Choroid plexus epithelial cell (primary cell): ENCODE measurements around the gene DDX59.
A peak's percentile ranks its signal among the peaks of the same experiment; 100 is the strongest.

Experiments used
- DNase-seq: peaks from one replicate; pipeline ENCODE4 v3.0.0-alpha.2; 2010; ENCODE audit warnings: low read depth
- H3K4me3 ChIP-seq: 2 replicates; pipeline ENCODE4 v1.5.1; 2011; ENCODE audit warnings: low read depth, mild to moderate bottlenecking, control low read depth, low read length, moderate library complexity
- CTCF ChIP-seq: conservative IDR thresholded peaks from 2 replicates; pipeline ENCODE4 v1.5.1; 2011; ENCODE audit warnings: low read depth, mild to moderate bottlenecking, control low read depth, inconsistent platforms, low read length, moderate library complexity

The DDX59 gene

DNA sequence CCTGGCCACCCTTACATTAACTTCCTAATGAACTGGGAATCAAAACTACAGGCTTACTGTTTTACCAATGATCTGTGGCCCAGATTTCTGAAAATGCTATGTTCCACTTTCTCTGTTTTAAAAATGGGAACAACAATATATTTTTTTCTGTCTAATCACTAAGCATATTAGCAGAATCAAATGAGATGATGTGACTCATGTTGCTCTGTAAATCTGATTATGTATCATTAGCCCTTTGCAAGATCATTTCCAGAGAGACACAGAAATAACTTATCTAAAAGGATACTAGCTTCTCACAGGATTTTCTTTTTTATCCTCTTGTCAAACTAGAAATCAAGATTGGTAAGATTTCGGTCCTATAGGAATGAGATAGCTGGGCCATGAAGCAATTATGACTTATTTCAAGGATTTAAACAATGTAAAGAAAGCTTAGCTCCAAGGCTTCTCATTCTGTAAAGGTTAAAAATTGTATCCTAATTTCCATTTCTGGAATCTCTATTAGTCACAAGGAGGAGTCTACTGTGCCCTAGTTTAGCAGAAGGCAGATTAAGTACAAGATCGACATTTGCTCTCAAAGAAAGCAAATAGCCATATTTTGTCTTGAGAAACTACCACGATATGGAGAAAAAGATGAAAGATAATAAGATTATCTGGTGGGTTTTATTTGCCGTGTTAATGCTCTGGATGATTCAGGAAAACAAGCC is 36.6 kb upstream of the DDX59 start:
- no peak for DNase-seq
- no peak overlapping the region for H3K4me3 ChIP-seq
- no peak for TF ChIP-seq CTCF

DNA sequence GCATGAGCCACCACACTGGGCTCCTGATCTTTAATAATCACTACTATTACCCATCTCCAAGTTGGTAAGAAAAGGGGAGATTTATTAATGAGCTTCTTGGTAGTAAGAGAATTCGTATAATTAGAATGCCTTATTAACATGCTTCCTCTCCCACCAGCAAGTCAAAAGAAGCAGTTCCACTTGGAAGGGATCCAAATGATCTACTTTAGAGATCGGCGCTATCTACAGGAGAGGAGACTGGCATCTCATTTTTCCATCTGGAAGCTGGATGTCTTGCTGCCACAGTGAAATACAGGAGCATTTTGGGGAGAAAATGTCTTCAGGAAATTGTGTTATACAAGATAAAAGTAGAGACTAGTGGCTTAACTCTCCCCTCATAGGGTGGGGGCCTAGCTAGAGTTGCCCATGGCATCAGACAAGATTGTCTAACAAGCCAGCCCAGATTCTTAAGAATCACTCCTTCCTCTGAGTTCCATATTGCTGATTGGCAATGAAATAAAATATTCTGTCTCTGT is 35.3 kb upstream of the DDX59 start:
- TF ChIP-seq CTCF = no peak

DNA sequence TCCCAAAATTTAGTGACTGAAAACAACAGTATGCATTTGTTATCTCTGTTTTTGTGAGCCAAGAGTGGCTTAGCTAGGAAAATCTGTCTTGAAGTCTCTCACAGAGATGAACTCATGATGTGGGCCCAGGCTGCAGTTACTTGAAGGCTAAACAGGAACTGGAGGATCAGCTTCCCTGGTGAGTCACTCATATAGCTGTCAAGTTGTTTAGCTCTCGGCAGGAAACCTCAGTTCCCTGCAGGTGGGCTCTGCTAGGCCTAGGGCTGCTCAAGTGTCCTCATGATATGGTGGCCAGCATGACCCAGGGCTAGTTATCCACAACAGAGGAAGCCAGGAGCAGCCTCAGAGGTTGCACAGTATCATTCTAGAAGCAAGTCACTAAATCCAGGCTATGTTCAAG is 30.2 kb upstream of the DDX59 start:
- TF ChIP-seq CTCF = no peak
- peak; percentile 50 for DNase-seq
- H3K4me3 ChIP-seq = no peak overlapping the region

More for the DNA sequence above, 35.3 kb upstream of the DDX59 start:
- no peak overlapping the region for H3K4me3 ChIP-seq
- no peak for DNase-seq

DNA sequence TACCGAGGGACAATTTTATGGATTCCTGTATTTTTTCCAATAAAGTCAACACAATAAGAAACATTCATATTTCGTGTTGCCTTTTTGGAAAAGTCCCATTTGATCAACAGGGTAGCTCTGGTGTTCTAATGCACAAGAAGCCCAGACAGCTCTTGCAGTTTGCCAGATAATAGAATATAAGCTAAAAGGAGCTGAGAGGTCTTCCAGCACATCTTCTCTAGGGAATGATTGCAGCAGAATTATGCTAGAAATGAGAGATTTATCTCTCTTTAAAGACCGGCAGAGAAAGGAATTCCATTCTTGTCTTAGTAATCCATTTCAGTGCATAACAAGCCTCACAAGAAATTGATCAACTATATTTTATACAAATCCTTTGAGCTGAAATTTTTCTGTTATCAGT is 25.0 kb upstream of the DDX59 start:
- no peak overlapping the region for H3K4me3 ChIP-seq

DNA sequence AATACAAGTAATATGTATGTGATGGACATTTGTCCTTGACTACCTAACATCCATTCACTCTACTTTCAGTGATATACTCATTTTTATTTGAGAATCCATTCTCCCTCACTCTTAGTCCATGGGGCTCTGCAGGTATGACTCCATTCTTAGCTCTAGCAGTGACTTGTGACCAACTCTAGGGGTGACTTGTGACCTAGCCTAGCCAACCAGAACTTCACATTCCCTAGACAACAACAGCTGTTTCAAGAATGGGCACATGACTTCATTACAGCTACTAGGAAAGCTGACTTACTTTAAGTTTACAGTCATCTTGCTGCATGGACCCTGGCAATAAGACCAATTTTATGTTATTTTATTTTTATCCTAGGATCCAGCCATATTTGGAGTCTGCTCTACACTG is 23.6 kb upstream of the DDX59 start:
- H3K4me3 ChIP-seq = no peak overlapping the region
- TF ChIP-seq CTCF = no peak
- DNase-seq = no peak

More for the DNA sequence above, 25.0 kb upstream of the DDX59 start:
- TF ChIP-seq CTCF = no peak
- no peak for DNase-seq

GRCh38 chr1:200692316-200692715 is 22.6 kb upstream of the DDX59 start:
- no peak for DNase-seq
- no peak for TF ChIP-seq CTCF

GRCh38 chr1:200686620-200687019 is 16.9 kb upstream of the DDX59 start:
- DNase-seq = no peak
- no peak for TF ChIP-seq CTCF
- H3K4me3 ChIP-seq = no peak overlapping the region

More at GRCh38 chr1:200692316-200692715, 22.6 kb upstream of the DDX59 start:
- H3K4me3 ChIP-seq = no peak overlapping the region
